EL (cell line): ENCODE measurements around the gene KREMEN1.
"Not testable (repeated sequence)": the region's sequence is repeated elsewhere in the genome, so short reads cannot be mapped to it uniquely, and the experiment has no call there.

Source experiments
- DNase-seq: peaks from one replicate; pipeline ENCODE4 v3.0.0-alpha.2; 2016

The KREMEN1 gene, protein sequence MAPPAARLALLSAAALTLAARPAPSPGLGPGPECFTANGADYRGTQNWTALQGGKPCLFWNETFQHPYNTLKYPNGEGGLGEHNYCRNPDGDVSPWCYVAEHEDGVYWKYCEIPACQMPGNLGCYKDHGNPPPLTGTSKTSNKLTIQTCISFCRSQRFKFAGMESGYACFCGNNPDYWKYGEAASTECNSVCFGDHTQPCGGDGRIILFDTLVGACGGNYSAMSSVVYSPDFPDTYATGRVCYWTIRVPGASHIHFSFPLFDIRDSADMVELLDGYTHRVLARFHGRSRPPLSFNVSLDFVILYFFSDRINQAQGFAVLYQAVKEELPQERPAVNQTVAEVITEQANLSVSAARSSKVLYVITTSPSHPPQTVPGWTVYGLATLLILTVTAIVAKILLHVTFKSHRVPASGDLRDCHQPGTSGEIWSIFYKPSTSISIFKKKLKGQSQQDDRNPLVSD

DNA sequence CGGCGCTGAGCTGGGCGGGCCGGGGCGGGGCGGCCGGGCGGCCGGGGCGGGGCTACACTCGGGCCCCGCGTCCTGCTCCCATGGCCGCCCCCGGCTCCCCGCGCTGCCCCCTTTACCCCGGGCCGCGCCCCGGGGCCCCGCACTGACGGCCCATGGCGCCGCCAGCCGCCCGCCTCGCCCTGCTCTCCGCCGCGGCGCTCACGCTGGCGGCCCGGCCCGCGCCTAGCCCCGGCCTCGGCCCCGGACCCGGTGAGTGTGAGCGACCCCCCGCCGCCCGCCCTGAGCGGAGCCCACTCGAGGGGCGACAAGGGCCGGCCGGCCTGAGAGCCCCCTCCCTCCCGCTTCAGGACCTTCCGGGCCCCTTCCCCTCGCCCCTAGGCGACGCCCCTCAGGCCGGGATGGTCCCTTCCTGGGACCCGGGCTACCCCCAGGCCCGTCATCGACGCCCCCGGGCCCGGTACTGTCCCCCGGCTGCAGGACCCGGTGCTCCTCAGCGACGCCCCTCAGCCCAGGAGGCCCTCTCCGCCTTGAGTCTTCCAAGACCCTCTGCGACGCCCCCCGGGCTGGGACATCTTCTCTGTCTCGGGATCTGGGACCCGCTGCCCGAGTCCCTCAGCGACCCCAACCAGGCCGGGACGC, at the start of gene KREMEN1:
Gene KREMEN1, plus strand, starts transcription at position 57 of the 639 bp plus-strand sequence. Its CDS starts 96 bp downstream, at position 153.
- DNase-seq, result no peak

GRCh38 chr22:29023172-29023796, 49.6 kb upstream of the KREMEN1 start:
- DNase-seq, result no peak

- DNase-seq, result no peak
These were observed 46.3 kb upstream of the KREMEN1 start for GRCh38 chr22:29026579-29026978.

GRCh38 chr22:29028468-29028867, 44.4 kb upstream of the KREMEN1 start:
- no peak for DNase-seq

GRCh38 chr22:29029202-29030000, 43.4 kb upstream of the KREMEN1 start:
- DNase-seq, result no peak

DNA sequence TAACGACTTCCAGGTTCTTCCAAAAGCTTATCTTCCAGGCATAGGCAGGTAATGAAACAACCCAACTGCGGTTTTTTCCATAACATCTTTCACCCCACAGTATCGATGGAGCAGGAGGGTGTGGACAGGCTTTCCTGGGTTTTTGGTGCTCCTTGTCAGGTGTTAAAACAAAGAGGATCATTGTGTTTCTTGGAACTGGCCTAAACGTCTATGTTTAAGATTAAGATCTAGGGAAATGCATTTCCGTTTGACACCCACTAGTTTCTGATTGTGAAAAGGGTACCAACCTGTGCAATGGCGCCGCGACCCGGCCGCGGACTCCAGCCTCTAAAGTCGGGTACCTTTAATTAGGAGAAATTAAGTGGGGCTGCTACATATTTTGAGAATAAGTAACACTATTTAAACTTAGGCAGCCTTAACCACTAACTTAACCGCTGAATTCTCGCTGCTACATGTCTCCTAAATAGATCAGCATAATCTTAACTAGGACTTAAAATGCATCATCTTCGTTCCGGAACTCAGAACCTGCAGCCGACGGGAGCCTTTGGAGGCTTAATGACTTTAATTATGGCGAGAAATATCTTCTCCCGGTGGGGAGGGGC, 42.7 kb upstream of the KREMEN1 start:
- peak; percentile 39 for DNase-seq

DNA sequence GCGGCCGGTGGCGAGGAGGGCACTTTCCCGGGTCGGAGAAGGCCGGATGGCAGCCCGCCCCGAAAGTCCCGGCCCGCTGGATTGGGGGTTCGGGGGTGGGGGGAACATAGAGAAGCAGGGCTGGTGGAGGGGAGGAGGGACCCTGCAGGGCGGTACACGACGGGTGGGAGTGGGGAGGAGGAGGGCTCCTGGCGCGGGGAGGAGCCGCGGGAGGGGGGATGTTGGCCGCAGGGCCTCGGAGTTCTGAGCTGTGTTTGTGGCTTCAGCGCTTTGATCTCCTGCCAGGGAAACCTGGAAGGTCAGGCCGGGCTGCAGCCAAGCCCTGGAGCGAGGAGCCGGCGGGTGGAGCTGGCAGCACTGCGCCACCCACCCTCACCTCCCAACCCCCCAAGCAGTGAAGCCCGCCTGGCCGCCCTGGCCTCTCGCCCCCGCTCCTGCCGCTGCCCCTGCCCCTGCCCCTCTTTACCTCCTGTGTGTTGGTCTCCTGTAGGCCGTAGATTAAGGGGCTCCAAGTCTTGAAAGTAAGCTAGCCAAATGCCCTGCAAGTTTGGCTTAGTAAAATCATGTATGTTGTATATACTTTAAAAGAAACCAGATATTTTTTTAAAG, 42.1 kb upstream of the KREMEN1 start:
- peak; percentile 84 for DNase-seq

DNA sequence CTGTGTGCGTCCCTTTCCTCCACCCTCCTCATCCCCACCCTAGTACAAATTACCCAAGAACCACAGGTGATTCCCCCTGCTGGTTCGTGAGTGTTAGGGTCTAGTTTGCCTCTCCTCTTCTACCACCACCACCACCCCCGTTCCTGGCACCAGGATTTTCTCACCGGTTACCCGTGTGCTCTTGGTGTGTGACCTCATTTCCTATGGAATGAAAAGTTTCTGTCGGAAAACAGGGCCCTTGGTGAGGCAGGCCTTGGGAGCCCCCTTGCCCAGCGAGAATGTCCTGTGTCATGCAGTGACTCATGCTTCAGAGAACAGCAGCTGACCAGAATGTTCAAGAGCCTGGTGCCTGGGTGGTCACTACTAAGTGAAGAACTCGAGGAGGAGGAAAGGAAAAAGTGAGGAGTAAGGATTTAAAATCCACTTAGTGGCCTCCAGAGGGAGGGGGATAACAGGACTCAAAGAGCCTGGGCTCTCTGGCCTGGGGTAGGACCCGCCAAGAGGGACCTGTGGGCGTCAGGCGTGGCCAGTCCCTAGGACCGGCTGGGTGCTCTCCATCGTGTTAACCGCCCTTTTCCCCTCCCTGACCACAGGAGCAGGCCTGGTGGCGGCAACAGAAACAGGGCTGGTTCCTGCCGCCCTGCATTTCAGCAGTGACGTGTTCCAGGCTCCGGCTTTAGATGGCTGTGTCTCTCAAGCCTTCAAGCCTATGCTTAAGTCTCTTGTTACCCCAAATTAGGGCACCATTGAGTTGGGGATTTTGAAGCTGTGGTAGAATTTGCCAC, 41.4 kb upstream of the KREMEN1 start:
- DNase-seq, result peak; percentile 99

- peak; percentile 12 for DNase-seq
These were observed 40.8 kb upstream of the KREMEN1 start for GRCh38 chr22:29032014-29032475.

DNA sequence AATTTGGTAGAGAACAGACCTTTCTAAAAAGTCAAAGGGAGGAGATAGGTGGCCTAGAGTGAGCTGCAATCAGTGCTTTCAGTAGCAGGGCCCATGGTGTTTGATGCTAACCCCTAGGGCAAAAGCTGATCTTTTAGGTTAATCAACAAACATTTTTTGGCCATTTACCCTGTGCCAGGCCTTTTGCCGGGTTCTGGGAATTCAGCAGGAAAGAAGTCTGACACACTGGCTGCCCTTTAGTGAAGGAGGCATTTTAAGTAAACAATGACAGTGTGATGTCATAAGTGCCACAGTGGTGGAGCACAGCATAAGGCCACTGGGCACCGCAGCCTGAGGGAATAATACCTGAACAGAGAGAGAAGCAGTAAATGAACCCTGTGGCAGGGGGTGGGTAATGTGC, 40.3 kb upstream of the KREMEN1 start:
- DNase-seq, result peak; percentile 47

DNA sequence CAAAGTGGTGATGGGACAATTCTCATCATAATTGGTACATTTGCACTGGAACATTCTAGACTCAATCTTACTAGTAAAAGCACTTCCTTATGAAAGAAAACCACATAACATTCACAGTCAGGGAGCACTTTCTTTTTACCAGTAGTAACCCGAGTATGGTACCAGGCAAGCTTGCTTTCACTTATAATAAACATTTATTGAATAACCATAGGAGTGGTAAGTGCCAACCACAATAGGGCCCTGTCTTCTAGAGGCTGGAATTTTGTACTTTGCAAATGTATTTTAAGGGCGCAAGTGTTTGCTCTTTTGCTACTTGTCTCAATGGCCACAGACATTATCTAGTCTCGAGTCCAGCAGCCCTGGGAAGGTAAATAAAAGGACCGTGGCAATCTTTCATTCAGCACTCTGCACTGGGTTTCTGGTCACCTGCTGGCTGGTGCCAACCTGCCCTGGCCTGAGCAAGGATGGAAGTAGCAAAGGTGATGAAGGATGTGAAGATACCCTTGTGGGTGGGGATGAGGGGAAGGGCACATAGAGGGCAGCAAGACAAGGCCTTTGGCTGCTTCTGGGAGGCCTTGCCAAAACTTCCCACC, 35.4 kb upstream of the KREMEN1 start:
- no peak for DNase-seq

DNA sequence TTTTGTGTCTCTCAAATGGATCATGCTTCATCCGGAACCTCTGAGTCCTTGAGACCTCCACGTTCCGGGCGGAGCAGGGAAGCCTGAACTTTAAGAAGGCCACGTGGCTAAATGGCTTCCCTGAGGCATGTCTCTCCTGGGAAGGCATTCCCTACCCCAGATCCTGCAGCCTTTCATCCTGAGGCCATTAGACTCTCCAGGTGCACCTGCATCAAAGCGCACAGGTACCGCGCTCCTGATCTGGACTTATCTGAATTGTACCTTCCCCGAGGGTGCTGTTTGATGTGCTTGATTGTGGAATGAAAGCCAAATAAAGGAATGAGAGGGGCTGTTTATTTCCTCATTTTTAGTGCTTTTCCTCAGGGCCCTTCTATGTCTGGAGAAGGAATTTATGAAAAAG, 33.7 kb upstream of the KREMEN1 start:
- DNase-seq, result no peak

DNA sequence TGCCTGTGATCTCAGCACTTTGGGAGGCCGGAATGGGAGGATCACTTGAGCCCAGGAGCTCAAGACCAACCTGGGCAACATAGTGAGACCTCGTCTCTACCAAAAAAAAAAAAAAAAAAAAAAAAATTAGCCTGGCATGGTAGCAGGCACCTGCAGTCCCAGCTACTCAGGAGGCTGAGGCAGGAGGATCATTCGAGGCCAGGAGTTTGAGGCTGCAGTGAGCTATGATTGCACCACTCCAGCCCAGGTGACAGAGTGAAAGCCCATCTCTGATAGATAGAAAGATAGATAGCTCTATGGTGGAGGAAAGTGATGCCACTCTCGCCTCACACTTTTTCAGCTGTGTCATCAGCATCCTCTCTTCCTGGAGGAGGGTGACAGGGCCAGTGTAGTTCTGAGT, 33.2 kb upstream of the KREMEN1 start:
- not testable (repeated sequence) for DNase-seq

DNA sequence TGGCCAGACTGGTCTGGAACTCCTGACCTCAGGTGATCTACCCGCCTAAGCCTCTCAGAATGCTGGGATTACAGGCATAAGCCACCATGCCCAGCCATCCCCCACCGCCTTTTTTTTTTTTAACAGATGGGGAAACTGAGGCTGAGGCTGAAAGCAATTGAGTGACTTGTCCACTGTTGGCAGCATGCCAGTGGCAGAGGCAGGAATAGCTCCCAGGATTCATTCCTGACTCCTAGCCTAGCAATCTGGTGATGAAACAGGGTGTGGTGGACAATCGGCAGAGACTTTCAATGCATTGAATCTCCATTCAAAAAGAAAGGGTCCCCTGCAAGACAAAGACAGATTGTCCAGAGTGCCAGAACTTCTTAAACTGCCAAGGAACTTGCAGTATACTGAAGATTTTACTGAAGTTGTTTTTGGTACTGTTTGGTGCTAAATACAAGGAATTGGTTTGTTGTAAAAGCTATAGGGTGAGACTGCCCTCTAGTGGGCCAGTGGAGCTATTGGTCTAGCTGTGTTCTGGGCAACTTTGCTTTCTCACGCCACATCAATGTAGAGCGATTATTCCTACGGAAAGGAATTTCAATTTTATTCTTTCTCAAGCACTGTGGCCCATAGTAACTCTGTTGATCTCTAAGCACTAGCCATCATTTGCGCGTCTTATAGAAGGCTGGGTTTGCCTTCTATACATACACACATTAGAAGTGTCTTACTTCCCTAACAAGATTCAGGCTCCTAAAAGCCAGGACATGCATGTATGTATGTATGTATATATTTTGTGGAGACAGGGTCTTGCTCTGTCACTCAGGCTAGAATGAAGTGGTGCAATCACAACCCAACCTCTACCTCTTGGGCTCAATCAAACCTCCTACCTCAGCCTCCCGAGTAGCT, 32.2 kb upstream of the KREMEN1 start:
- DNase-seq, result peak; percentile 87

GRCh38 chr22:29041408-29041807, 31.4 kb upstream of the KREMEN1 start:
- peak; percentile 53 for DNase-seq

DNA sequence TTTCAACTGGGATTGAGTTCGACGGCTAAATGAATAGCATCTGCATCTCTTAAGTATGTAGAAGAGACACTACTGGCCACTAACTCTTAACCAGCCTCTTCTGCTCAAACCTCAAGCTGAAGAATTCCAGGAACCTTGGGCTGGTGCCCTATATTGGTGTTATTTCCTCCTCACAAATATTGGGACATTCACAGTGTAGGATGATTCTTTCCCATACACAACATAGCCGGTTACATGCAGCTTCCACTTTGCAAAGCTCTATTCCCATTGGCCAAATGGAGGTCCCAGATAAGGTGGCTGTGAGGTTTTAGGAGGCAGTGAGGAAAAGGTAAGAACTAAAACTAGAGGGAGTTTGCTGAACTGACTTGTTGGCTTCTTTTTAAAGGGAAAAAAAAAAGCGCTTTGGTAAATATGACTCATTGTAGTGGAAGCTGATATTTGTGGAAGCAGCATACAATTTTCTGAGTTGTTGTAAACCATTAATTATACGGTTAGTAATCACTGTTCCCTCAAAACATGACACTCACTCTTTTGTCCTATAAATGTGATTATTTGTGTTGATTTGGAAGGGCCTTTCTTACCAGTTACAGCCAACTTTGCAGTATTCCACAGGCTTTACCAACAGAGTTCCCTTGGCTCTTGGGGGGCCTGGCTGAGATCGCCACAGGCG, 28.8 kb upstream of the KREMEN1 start:
- DNase-seq, result peak; percentile 63

DNA sequence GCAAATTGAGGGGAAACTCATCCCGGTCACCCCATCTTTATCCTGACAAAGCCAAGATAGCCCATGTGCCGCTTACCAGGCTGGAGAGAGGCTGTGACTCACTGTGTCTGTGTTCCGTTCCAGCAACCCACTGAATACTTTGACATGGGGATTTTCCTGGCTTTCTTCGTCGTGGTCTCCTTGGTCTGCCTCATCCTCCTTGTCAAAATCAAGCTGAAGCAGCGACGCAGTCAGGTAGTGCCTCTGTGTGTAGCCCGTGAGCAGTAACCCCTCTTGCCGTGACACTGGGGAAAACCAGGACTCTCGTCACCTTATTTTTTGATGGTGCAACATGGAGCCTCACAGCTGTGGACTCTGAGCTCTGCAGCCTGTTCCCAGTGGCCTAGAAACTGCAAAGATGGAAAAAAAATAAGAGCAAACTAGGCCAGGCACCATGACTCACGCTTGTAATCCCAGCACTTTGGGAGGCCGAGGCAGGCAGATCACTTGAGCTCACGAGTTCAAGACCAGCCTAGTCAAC, 28.1 kb upstream of the KREMEN1 start:
- DNase-seq, result peak; percentile 84

DNA sequence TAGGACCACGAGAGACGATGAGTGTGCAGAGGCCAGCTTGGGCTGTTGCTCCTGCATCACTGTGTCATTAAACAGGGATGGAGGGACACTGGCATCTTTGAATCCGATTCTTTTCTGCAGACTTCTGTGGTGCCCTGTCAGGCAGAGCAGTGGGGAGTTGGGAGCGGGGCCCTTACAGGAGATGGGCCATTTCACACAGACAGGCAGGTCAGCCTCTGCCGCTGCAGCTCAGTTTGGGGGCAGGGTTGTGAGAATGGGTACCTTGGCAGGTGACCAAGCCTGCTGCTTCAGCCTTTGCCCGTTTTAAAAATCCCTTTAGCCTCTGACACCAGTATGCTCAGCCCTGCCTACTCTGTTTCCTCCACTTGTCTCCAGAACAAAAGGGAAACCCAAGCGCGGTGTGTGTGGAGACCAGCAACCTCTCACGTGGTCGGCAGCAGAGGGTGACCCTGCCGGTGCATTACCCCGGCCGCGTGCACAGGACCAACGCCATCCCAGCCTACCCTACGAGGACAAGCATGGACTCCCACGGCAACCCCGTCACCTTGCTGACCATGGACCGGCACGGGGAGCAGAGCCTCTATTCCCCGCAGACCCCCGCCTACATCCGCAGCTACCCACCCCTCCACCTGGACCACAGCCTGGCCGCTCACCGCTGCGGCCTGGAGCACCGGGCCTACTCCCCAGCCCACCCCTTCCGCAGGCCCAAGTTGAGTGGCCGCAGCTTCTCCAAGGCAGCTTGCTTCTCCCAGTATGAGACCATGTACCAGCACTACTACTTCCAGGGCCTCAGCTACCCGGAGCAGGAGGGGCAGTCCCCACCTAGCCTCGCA, 23.8 kb upstream of the KREMEN1 start:
- no peak for DNase-seq
